HG03378 (cell line): ENCODE measurements around the gene MMRN2.
A peak's percentile ranks its signal among the peaks of the same experiment; 100 is the strongest.

ENCODE experiments used
- ATAC-seq: cut with Tn5 transposase; IDR thresholded peaks from one replicate; pipeline ENCODE4 v1.9.1; 2021; ENCODE audit warnings: mild to moderate bottlenecking, moderate library complexity; ENCODE audit not compliant: unreplicated experiment

Gene MMRN2

GRCh38 chr10:86970162-86970981 lies 13.0 kb upstream of the MMRN2 start:
- no peak for ATAC-seq

DNA sequence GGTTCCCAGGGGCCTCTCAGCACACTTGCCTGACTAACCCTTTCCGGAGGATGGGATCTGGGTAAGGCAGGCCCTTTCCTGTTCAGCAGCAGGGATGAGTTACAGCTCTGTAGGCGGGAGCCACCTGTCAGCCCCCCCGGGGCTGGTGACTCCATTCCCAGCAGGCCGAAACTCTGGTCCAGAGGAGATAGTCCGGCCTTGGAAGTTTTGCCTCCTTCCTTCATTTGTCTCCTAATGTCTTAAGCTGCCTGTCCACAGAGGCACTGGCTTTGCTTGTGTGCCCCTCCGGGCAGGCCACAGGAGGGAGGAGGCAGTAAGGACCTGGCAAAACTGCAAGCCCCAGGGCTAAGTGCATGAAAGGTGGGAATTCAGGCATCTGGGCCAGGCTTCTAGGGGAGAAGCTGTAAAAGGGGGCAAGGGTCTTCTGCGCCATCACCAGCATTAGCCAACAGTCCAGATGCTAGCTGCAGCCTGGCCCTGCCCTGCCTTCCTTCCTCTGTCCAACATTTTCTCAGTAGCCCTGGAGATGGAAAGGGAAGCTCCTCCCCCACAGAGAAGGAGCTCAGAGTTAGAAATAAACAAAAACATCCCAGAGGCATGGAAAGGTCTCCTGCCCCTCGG lies 12.1 kb upstream of the MMRN2 start:
- no peak for ATAC-seq

- ATAC-seq, result no peak
These were observed 11.6 kb upstream of the MMRN2 start for GRCh38 chr10:86968994-86969355.

DNA sequence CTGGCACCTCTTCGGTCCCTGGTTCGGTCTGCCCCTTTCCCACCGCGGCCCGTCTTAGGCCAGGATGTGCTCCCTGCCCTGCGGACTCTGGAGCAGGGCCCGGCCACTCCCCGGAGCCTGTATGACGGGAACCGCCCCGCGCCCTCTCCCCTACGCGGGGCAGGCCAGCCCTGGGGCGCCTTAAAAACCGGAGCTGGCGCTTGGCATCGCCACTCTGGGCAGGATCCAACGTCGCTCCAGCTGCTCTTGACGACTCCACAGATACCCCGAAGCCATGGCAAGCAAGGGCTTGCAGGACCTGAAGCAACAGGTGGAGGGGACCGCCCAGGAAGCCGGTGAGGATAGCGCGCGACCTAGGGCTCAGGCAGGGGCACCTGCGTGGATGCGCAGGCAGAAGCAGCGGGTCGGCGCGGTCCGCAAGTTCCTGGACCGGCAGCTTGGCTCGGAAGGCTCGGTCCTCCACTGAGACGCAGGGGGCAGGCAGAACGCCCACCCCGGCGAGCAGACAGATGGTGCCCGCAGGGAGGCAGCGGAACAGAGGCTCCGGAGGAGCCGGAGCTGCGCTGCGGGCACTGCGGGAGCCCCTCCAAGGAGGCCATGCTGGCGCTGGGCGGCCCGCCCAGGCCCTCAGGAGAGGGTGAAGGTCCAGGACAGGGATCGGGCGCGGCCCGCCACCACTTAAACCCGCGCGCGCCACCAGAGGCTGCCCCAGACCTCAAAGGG lies 11.0 kb upstream of the MMRN2 start, which contains the start of gene ADIRF:
ADIRF (plus strand) TSS at position 212 of the 723 bp plus-strand sequence; CDS start at position 275, 63 bp downstream.
- ATAC-seq, result no peak

GRCh38 chr10:86967481-86967941 lies 10.1 kb upstream of the MMRN2 start:
- no peak for ATAC-seq

GRCh38 chr10:86965986-86966654 lies 8.7 kb upstream of the MMRN2 start:
- no peak for ATAC-seq

DNA sequence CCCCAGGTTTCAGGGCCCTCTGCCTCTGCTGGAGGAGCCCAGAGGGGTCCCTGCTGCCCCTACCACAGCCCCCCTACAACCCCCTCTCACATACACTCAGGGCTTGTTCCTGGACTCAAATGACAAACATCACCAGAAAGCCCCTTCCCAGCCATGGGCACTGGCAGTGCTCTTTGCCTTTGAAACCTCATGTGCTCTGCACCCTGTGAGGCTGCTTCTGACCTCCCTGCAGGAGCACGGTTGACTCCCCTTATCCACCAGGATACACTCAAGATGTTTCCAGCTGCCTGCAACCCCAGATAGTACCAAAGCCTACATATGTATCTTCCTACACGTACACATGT lies 7.4 kb upstream of the MMRN2 start:
- ATAC-seq, result no peak

GRCh38 chr10:86964061-86964846 lies 6.8 kb upstream of the MMRN2 start:
- ATAC-seq, result no peak

DNA sequence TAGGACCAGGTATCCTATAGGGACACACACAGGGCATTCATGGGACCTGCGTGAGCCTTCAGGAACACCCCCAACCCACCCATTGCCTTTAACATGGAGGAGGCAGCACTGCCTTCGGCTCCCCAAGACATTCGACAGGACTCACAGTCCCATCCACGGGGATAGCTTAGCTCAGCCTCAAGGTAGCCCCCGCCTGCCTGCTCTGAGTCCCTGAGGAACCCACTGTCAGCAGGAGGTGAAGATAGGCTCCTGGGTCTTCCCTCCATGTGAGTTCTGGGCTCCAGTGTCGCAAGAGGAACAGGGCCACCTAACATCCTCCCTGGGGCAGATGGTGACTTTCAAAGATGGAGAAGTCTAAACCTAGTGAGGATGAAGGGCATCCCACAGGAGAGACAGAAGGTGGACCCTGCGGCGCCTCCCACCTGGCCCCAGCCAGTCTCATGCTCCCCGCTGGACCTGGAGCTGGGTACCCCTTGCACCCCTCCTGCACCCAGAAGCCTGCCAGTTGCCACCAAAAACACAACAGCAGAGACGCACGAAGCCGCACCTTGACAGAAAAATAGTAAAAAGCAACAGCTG lies 6.0 kb upstream of the MMRN2 start:
- ATAC-seq, result no peak

GRCh38 chr10:86962981-86963310 lies 5.5 kb upstream of the MMRN2 start:
- ATAC-seq, result no peak

- ATAC-seq, result no peak
These were observed 4.9 kb upstream of the MMRN2 start for GRCh38 chr10:86962136-86962980.

GRCh38 chr10:86961481-86962091 lies 4.2 kb upstream of the MMRN2 start:
- ATAC-seq, result no peak

GRCh38 chr10:86960863-86961434 lies 3.5 kb upstream of the MMRN2 start:
- no peak for ATAC-seq

- ATAC-seq, result peak; percentile 77
These were observed 2.8 kb upstream of the MMRN2 start for GRCh38 chr10:86960003-86960862.

DNA sequence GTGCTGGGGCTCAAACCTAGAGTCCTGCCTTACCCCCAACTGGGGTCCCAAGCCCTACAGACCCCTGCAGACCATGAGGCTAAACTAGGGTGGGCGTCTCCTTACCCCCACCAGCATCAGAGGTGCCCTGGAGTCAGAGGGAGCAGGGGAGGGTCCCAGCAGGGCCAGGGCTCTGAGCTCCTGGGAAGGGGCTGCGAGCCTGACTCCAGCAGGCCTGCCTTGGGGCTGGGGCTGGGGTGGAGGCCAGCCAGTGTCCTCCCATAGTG lies 2.3 kb upstream of the MMRN2 start:
- no peak for ATAC-seq

DNA sequence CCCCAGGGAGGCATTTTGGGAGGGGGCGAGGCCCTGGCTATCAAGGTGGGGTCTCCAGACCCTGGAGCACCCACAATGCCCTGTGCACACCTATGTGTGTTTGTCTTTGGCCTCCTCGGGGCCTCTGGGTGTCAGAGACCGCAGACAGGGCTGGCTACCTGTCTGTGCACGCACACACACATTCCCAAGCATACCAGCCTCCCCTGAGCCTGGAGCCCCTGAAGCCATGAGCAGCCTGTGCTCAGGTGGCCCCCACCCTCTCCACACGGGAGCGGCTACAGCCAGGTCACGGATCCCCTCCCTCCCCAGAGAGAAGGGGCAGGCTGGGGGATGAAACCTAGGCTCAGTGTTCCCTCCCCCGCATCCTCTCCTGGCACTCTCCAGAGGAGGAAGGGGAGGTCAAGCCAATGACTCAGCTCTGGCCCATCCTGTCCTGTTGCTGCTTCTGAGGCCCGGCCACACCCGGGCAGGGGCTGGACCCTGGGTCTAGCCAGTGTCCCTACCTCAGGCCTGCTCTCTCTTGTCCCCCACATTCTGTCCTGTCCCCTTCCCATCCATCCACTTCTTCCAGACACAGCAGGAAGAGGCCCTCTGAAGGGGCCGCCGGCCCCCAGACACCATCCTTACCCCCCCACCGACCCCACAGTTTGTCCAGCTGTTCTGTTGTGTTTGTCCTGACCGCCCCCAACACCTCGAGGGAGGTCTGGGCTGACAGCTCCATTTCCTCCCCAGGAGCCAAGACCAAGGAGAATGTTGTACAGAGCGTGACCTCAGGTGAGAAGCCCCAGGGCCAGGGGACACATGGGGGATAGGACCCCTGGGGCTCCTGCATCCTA lies 1.7 kb upstream of the MMRN2 start:
- ATAC-seq, result no peak
